ENCODE measurements around the gene P2RX7.

- TF ChIP-seq TEAD1 (CRISPR knock-in tag; IDR thresholded peaks at IDR 0.05) = no peak
- no peak for TF ChIP-seq AFF4 (CRISPR knock-in tag; IDR thresholded peaks at IDR 0.05; ENCODE audit: borderline replicate concordance)
- no peak for TF ChIP-seq CTCF (IDR thresholded peaks at IDR 0.05)
- no peak for TF ChIP-seq USF2 (CRISPR knock-in tag; IDR thresholded peaks at IDR 0.05)
- no peak for TF ChIP-seq FOXP1 (CRISPR knock-in tag; IDR thresholded peaks at IDR 0.05; ENCODE audit: borderline replicate concordance)
- no peak for TF ChIP-seq STAT6 (CRISPR knock-in tag; conservative IDR thresholded peaks at IDR 0.05; ENCODE audit: low read depth)
- TF ChIP-seq E2F4 (CRISPR knock-in tag; IDR thresholded peaks at IDR 0.05; ENCODE audit: borderline replicate concordance, low read depth) = no peak
- TF ChIP-seq ZBTB43 (CRISPR knock-in tag; IDR thresholded peaks at IDR 0.05) = no peak
- no peak for TF ChIP-seq NR2C2 (CRISPR knock-in tag; IDR thresholded peaks at IDR 0.05)
- TF ChIP-seq ZBTB21 (CRISPR knock-in tag; IDR thresholded peaks at IDR 0.05; ENCODE audit: borderline replicate concordance) = no peak
- no peak for TF ChIP-seq ATF2 (CRISPR knock-in tag; IDR thresholded peaks at IDR 0.05; ENCODE audit: borderline replicate concordance, low read depth)
- TF ChIP-seq MAX (CRISPR knock-in tag; IDR thresholded peaks at IDR 0.05) = no peak
- TF ChIP-seq ATF6 (CRISPR knock-in tag; IDR thresholded peaks at IDR 0.05) = no peak
- no peak for TF ChIP-seq CREM (CRISPR knock-in tag; IDR thresholded peaks at IDR 0.05)
These were observed 2.6 kb downstream of the P2RX7 start for GRCh38 chr12:121135320-121135719.
